Naive thymus-derived CD4-positive, alpha-beta T cell (primary cell): ENCODE results near the gene KAT7. TPM values are rescaled to one million over a fixed set of nuclear protein-coding genes. Genes with fewer than 3 reads are reported as not detected.

Experiments used
- ATAC-seq: fragments of 150-1000 bp; cut with Tn5 transposase; 2 replicates; pipeline ENCODE4 v1.10.0; 2021; ENCODE audit warnings: mild to moderate bottlenecking, moderate library complexity
- CTCF ChIA-PET: fragments of 350-600 bp; sonication (Branson Sonifier 250); formaldehyde crosslinking; loops from one replicate; lab custom pipeline; 2021; ENCODE audit warnings: antibody characterized with exemption; lab: Charles Lee
- POLR2A ChIA-PET: fragments of 350-600 bp; sonication (Branson Sonifier 250); formaldehyde crosslinking; loops from one replicate; lab custom pipeline; 2021; ENCODE audit warnings: antibody characterized with exemption, inconsistent platforms; lab: Charles Lee
- DNase-seq, 9 donors: peaks; one replicate each; pipeline versions ENCODE4 v3.0.0 to v3.0.0-alpha.2; 2020 to 2022; ENCODE audit warnings: mixed read lengths in 1 of 9
- H3K27ac ChIP-seq: one replicate; pipeline ENCODE4 v1.7.0; 2013; ENCODE audit warnings: mild to moderate bottlenecking, low read depth, low read length, moderate library complexity
- H3K27me3 ChIP-seq, 2 donors: one replicate each; pipeline ENCODE4 v1.7.0; 2013; ENCODE audit warnings: low read length in 2 of 2, mild to moderate bottlenecking in 2 of 2, moderate library complexity in 2 of 2; ENCODE audit not compliant: control insufficient read depth in 2 of 2, insufficient read depth in 2 of 2
- H3K36me3 ChIP-seq, 3 experiments: 1 replicate in 2 of 3; 2 replicates in 1 of 3; pipeline ENCODE4 v1.7.0; 2013; ENCODE audit warnings: low read length in 3 of 3, mild to moderate bottlenecking in 3 of 3, moderate library complexity in 1 of 3; ENCODE audit not compliant: insufficient read depth in 3 of 3, control insufficient read depth in 2 of 3
- H3K4me1 ChIP-seq, 2 donors: one replicate each; pipeline ENCODE4 v1.7.0; 2013; ENCODE audit warnings: low read length in 2 of 2, mild to moderate bottlenecking in 2 of 2, moderate library complexity in 1 of 2; ENCODE audit not compliant: control insufficient read depth in 2 of 2, insufficient read depth in 2 of 2
- H3K4me3 ChIP-seq: 2 replicates; pipeline ENCODE4 v1.7.0; 2013; ENCODE audit warnings: mild to moderate bottlenecking, low read length
- H3K9me3 ChIP-seq, 3 experiments: 1 replicate in 2 of 3; 2 replicates in 1 of 3; pipeline ENCODE4 v1.7.0; 2013; ENCODE audit warnings: low read length in 3 of 3; ENCODE audit not compliant: control insufficient read depth in 2 of 3
- H3K27ac Mint-ChIP-seq, 9 donors: one replicate each; pipeline ENCODE4 v1.8.0; 2020 to 2022; ENCODE audit warnings: mixed read lengths in 9 of 9, mild to moderate bottlenecking in 8 of 9, moderate library complexity in 5 of 9, inconsistent platforms in 2 of 9
- H3K27me3 Mint-ChIP-seq, 5 donors: one replicate each; pipeline ENCODE4 v1.8.0; 2021 to 2022; ENCODE audit warnings: mixed read lengths in 5 of 5, mild to moderate bottlenecking in 1 of 5
- H3K36me3 Mint-ChIP-seq, 5 donors: one replicate each; pipeline ENCODE4 v1.8.0; 2020 to 2022; ENCODE audit warnings: mixed read lengths in 5 of 5, mild to moderate bottlenecking in 3 of 5, inconsistent platforms in 1 of 5
- H3K4me1 Mint-ChIP-seq, 7 donors: one replicate each; pipeline ENCODE4 v1.8.0; 2020 to 2022; ENCODE audit warnings: mixed read lengths in 7 of 7, mild to moderate bottlenecking in 3 of 7, inconsistent platforms in 1 of 7
- H3K4me3 Mint-ChIP-seq, 10 donors: one replicate each; pipeline ENCODE4 v1.8.0; 2020 to 2022; ENCODE audit warnings: mild to moderate bottlenecking in 10 of 10, mixed read lengths in 10 of 10, moderate library complexity in 6 of 10, inconsistent platforms in 2 of 10
- H3K9me3 Mint-ChIP-seq, 11 donors: one replicate each; pipeline ENCODE4 v1.8.0; 2020 to 2022; ENCODE audit warnings: mixed read lengths in 11 of 11, mild to moderate bottlenecking in 4 of 11, inconsistent platforms in 1 of 11, moderate library complexity in 1 of 11
- intact Hi-C, 2 donors: fragments of 100-400 bp; cut with micrococcal nuclease; formaldehyde crosslinking; loops; one replicate each; pipeline ENCODE4 v1.15.1; 2023
- polyA plus RNA-seq, 2 donors: library from polyadenylated mRNA; unstranded; fragments of 300-500 nt; fragmentation: Illumina TruSeq; gene quantifications; one replicate each; pipeline ENCODE4 v1.2.3, GENCODE V29; 2021
- total RNA-seq, 6 experiments: library from RNA in 5 of 6; stranded (reverse) in 5 of 6; gene quantifications; 1 replicate in 5 of 6; 2 replicates in 1 of 6; pipeline ENCODE4 v1.2.3 and lab custom pipeline; 2021 to 2026

Gene KAT7
- total and polyA plus RNA-seq, 7 experiments from 2014 or later, result 39.2 to 195 (median 125) TPM

- H3K36me3 Mint-ChIP-seq, result peaks cover 3 to 32% (median 19%) of the 10 kb centered on the region in 5 donors
- ChIA-PET POLR2A (interaction anchor here (1.0 to 10.2 kb wide), 7 partner anchors 7 to 42 kb away, joined by 3 to 318 read pairs (median 25); partner anchors contain the start of genes FAM117A, KAT7 and SLC35B1), CTCF (interaction anchor here (1.1 kb wide), 1 partner anchor 18 kb away, joined by 6 read pairs; no protein-coding TSS in a partner anchor)
- no peaks in the 10 kb centered on the region for H3K27me3 Mint-ChIP-seq
- H3K9me3 ChIP-seq, result no peaks in the 10 kb centered on the region
- H3K27ac Mint-ChIP-seq, result peak overlapping the region; percentile 88 to 98 (median 97)
- DNase-seq (no peak), ATAC-seq (no peak)
- no peaks in the 10 kb centered on the region for H3K36me3 ChIP-seq
- peak overlapping the region; percentile 60 to 87 (median 76) for H3K4me3 Mint-ChIP-seq
- peaks cover 95% of the 10 kb centered on the region in 2 donors for H3K4me1 ChIP-seq
- intact Hi-C loops, result loop anchor here (1.0 to 10.0 kb wide), 3 partner anchors 19 to 551 kb away; partner anchors contain the start of genes FAM117A (in 1 of the 2) and KAT7 (in 1 of the 2)
- H3K4me1 Mint-ChIP-seq, result peaks cover 67 to 97% (median 85%) of the 10 kb centered on the region in 7 donors
- no peak overlapping the region for H3K4me3 ChIP-seq
- peaks cover 0 to 4% (median 0%) of the 10 kb centered on the region in 11 donors for H3K9me3 Mint-ChIP-seq
- no peaks in the 10 kb centered on the region for H3K27me3 ChIP-seq
- H3K27ac ChIP-seq, result peak overlapping the region; percentile 84
Observed at GRCh38 chr17:49745175-49746139, 43.0 kb upstream of the KAT7 start.

DNA sequence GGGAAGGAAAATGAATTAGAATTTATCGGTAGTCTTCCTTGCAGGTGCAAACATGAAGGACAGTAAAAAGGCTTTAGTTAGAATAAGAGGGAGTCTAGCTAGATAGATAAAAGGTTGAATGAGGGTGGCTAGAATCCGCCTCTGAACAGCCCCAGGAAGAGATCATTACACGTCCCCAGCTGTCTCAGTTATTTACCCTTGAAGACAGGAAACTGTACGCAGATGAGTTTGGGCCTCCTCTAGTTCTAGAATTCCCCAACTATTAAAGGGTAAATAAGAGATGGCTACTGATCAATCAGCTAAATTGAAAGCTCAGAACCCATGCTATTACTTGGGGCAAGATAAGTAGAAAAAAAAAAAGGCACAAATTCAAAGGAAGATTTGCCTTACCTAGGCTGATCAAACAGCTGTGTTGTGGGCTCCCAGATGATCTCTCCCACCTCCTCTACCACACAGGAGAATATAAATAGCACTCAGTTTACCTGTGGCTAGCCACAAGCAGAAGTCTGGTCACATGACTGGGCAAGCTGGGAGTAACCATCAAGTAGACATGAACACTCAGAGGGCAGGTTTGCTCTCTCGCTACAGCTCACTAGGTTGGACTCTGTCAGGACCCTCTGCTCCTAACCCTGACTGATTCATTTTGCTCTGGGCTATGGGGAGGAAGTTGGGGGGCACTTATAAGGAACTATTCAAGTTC lies 41.5 kb upstream of the KAT7 start:
- POLR2A ChIA-PET, result interaction anchor here (0.6 to 8.1 kb wide), 12 partner anchors 8 to 1976 kb away, joined by 3 to 275 read pairs (median 5); partner anchors contain the start of genes FAM117A, KAT7 and SLC35B1
- H3K36me3 Mint-ChIP-seq, result peaks cover 3 to 25% (median 19%) of the 10 kb centered on the region in 5 donors
- intact Hi-C loops, result loop anchor here (1.0 to 10.0 kb wide), 4 partner anchors 8 to 552 kb away; partner anchors contain the start of genes FAM117A (in 1 of the 2) and KAT7 (in 1 of the 2)
- Histone ChIP-seq H3K4me1 (peaks cover 81 to 82% of the 10 kb centered on the region in 2 donors), H3K27me3 (no peaks in the 10 kb centered on the region), H3K27ac (peak overlapping the region; percentile 84), H3K9me3 (no peaks in the 10 kb centered on the region), H3K4me3 (peak overlapping the region; percentile 16), H3K36me3 (no peaks in the 10 kb centered on the region)
- peak overlapping the region; percentile 60 to 87 (median 76) for H3K4me3 Mint-ChIP-seq
- DNase-seq, result peak in 7 of 9 donors; percentile 54 to 66 (median 63)
- no peaks in the 10 kb centered on the region for H3K27me3 Mint-ChIP-seq
- ATAC-seq, result peak; percentile 78
- peaks cover 54 to 88% (median 75%) of the 10 kb centered on the region in 7 donors for H3K4me1 Mint-ChIP-seq
- CTCF ChIA-PET, result interaction anchor here (0.7 to 2.7 kb wide), 8 partner anchors 9 to 178 kb away, joined by 3 to 16 read pairs (median 6); partner anchors contain the start of genes FAM117A and SLC35B1
- peak overlapping the region; percentile 88 to 98 (median 97) for H3K27ac Mint-ChIP-seq
- peaks cover 0 to 4% (median 0%) of the 10 kb centered on the region in 11 donors for H3K9me3 Mint-ChIP-seq

DNA sequence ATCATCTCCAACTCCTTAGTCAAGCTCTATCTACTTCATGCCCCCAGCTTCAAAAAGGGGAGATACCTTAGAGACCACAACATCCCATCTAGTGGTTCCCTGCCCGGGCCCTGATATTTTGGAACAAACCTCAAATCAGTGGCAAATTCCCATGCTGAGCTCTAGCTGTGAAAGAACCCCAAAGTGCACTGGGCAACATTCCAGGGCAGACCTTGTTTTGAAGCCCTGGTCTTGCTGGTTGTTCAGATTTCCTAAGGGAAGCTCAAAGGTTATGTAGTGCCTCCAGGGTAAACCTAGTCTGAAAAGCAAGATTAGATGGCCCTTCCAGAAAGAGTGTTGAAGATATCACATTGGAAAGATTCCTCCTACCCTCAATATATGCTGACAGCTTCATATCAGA lies 40.8 kb upstream of the KAT7 start:
- Histone ChIP-seq H3K9me3 (no peaks in the 10 kb centered on the region), H3K4me3 (peak overlapping the region; percentile 3), H3K36me3 (no peaks in the 10 kb centered on the region), H3K4me1 (peaks cover 75 to 79% of the 10 kb centered on the region in 2 donors), H3K27ac (peak overlapping the region; percentile 84), H3K27me3 (no peaks in the 10 kb centered on the region)
- Mint-ChIP-seq H3K27ac (peak overlapping the region; percentile 88 to 98 (median 97)), H3K27me3 (no peaks in the 10 kb centered on the region), H3K4me3 (peak overlapping the region; percentile 60 to 87 (median 76)), H3K36me3 (peaks cover 3 to 27% (median 19%) of the 10 kb centered on the region in 5 donors), H3K9me3 (peaks cover 0 to 4% (median 0%) of the 10 kb centered on the region in 11 donors), H3K4me1 (peaks cover 51 to 88% (median 75%) of the 10 kb centered on the region in 7 donors)
- DNase-seq, result no peak
- CTCF ChIA-PET, result interaction anchor here (0.7 to 2.7 kb wide), 7 partner anchors 8 to 178 kb away, joined by 3 to 16 read pairs (median 7); partner anchors contain the start of genes FAM117A and SLC35B1
- intact Hi-C loops, result loop anchor here (1.0 to 10.0 kb wide), 3 partner anchors 8 to 553 kb away; partner anchors contain the start of gene FAM117A (in 1 of the 2)
- no peak for ATAC-seq
- POLR2A ChIA-PET, result interaction anchor here (0.6 to 8.1 kb wide), 12 partner anchors 9 to 1977 kb away, joined by 3 to 275 read pairs (median 5); partner anchors contain the start of genes FAM117A, KAT7 and SLC35B1

DNA sequence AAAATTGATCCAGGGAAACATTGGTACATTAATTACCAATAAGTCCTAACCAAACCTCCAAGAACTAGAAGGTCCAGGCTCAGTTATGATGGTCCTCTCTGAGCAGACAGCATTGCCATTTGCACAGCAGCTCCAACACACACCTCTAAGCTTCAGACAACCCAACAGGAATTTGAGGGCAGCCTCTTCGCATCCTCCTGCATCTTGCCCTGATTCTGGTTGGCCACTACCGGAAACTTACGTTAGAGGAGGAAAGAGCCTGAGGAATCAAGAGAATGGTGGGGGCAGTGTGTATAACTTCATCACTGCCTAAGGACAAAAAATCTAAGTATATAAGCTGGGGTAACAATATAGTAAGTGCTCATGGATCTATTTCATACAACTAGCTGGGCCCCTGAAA lies 40.3 kb upstream of the KAT7 start:
- ATAC-seq, result peak; percentile 35
- CTCF ChIA-PET, result interaction anchor here (0.9 to 2.7 kb wide), 7 partner anchors 12 to 336 kb away, joined by 3 to 16 read pairs (median 4); partner anchors contain the start of genes FAM117A and SLC35B1

DNA sequence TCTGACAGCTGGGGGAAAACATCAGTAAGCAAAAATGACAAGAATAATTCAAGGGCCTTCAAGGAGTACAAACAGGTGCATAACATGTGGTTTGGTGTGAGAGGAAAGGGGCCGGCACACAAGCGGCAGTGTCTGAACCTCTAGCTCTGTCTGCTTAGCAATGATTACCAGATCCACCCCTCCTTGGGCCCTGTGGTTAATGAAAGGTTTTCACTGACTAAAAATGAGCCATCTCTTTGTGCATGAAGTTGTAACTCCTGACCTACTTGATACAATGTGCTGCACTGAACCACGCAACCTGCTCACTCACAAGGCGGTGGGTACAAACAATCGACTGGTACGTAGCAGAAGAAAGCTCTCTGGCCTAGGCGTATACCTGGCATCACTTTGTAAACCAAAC lies 39.7 kb upstream of the KAT7 start:
- H3K4me1 ChIP-seq, result peaks cover 70 to 76% of the 10 kb centered on the region in 2 donors
- Mint-ChIP-seq H3K4me1 (peaks cover 49 to 92% (median 76%) of the 10 kb centered on the region in 7 donors), H3K36me3 (peaks cover 3 to 24% (median 18%) of the 10 kb centered on the region in 5 donors), H3K9me3 (peaks cover 0 to 4% (median 0%) of the 10 kb centered on the region in 11 donors), H3K4me3 (peak overlapping the region; percentile 60 to 87 (median 76)), H3K27me3 (no peaks in the 10 kb centered on the region), H3K27ac (peak overlapping the region; percentile 88 to 98 (median 97))
- ChIA-PET CTCF (interaction anchor here (0.9 to 2.7 kb wide), 6 partner anchors 11 to 335 kb away, joined by 3 to 16 read pairs (median 6); partner anchors contain the start of genes FAM117A and SLC35B1), POLR2A (interaction anchor here (0.9 to 8.1 kb wide), 8 partner anchors 10 to 69 kb away, joined by 3 to 275 read pairs (median 12); partner anchors contain the start of genes FAM117A, KAT7 and SLC35B1)
- peak in 6 of 9 donors; percentile 43 to 61 (median 48) for DNase-seq
- no peaks in the 10 kb centered on the region for H3K36me3 ChIP-seq
- H3K27me3 ChIP-seq, result no peaks in the 10 kb centered on the region
- intact Hi-C loops, result loop anchor here in 1 of 2 donors (1.0 to 10.0 kb wide), 3 partner anchors 9 to 554 kb away; partner anchors contain the start of gene FAM117A
- H3K9me3 ChIP-seq, result no peaks in the 10 kb centered on the region
- no peak overlapping the region for H3K4me3 ChIP-seq
- ATAC-seq, result peak; percentile 79
- peak overlapping the region; percentile 84 for H3K27ac ChIP-seq

More for the DNA sequence above, 40.3 kb upstream of the KAT7 start:
- peaks cover 48 to 88% (median 73%) of the 10 kb centered on the region in 7 donors for H3K4me1 Mint-ChIP-seq
- peak overlapping the region; percentile 60 to 87 (median 76) for H3K4me3 Mint-ChIP-seq
- DNase-seq, result peak in 2 of 9 donors; percentile 16 to 29
- no peaks in the 10 kb centered on the region for H3K9me3 ChIP-seq
- peak overlapping the region; percentile 88 to 98 (median 97) for H3K27ac Mint-ChIP-seq
- no peaks in the 10 kb centered on the region for H3K36me3 ChIP-seq
- no peaks in the 10 kb centered on the region for H3K27me3 ChIP-seq
- POLR2A ChIA-PET, result interaction anchor here (0.9 to 8.1 kb wide), 8 partner anchors 10 to 70 kb away, joined by 3 to 275 read pairs (median 14); partner anchors contain the start of genes FAM117A, KAT7 and SLC35B1
- peaks cover 3 to 23% (median 18%) of the 10 kb centered on the region in 5 donors for H3K36me3 Mint-ChIP-seq
- peaks cover 71 to 78% of the 10 kb centered on the region in 2 donors for H3K4me1 ChIP-seq
- H3K4me3 ChIP-seq, result peak overlapping the region; percentile 3
- H3K9me3 Mint-ChIP-seq, result peaks cover 0 to 4% (median 0%) of the 10 kb centered on the region in 11 donors
- H3K27ac ChIP-seq, result peak overlapping the region; percentile 84
- H3K27me3 Mint-ChIP-seq, result no peaks in the 10 kb centered on the region
- intact Hi-C loops, result loop anchor here in 1 of 2 donors (1.0 to 10.0 kb wide), 3 partner anchors 9 to 553 kb away; partner anchors contain the start of gene FAM117A
